HG03439 (cell line): Measurements from ENCODE around the gene ATP6V0E1.
"Not testable (repeated sequence)": the region's sequence is repeated elsewhere in the genome, so short reads cannot be mapped to it uniquely, and the experiment has no call there.

Source experiments
- ATAC-seq: cut with Tn5 transposase; IDR thresholded peaks from one replicate; pipeline ENCODE4 v1.9.1; 2021; ENCODE audit warnings: mild to moderate bottlenecking, moderate library complexity; ENCODE audit not compliant: unreplicated experiment

ATP6V0E1 gene

DNA sequence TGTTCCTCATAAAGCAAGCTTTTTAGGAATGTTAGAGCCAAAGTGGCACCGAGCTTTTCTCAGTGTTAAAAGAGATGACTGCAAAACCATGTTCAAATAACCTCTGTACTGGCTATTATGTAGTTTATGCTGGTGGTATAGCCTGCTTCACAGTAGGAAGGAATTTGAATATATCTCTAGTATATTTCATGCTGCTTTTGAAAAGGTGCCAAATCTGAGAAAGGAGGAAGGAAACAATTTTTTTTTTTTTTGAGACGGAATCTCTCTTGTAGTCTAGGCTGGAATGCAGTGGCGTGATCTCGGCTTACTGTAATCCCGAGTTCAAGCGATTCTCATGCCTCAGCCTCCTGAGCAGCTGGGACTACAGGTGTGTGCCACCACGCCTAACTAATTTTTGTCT, 86.1 kb downstream of the ATP6V0E1 start:
- no peak for ATAC-seq

GRCh38 chr5:173075137-173075843, 91.7 kb downstream of the ATP6V0E1 start:
- ATAC-seq, result no peak

DNA sequence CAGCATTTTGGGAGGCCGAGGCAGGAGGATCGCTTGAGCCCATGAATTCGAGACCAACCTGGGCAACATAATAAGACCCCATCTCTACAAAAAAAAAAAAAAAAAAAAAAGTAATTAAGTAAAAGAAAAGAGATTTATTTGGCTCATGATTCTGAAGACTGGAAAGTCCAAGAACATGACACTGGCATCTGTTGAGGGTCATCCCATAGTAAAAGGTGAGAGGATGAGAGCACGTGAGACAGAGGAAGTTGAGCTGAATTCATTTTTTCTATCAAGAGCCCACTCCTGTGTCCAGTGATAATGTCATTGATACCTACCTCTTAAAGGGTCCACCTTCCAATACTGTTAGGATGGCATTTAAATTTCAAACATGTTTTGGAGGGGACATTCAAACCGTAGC, 92.4 kb downstream of the ATP6V0E1 start:
- ATAC-seq, result no peak

DNA sequence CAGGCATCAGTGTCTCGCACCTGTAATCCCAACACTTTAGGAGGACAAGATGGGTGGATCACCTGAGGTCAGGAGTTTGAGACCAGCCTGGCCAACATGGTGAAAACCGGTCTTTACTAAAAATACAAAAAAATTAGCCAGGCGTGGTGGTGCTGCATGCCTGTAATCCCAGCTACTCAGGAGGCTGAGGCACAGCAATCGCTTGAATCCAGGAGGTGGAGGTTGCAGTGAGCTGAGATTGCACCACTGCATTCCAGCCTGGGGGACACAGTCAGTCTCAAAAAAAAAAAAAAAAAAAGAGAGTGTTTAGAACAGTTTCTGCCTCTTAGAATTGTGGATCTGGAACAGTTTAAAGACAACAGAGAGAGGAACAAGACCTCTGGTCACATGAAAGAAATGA, 92.9 kb downstream of the ATP6V0E1 start:
- not testable (repeated sequence) for ATAC-seq

DNA sequence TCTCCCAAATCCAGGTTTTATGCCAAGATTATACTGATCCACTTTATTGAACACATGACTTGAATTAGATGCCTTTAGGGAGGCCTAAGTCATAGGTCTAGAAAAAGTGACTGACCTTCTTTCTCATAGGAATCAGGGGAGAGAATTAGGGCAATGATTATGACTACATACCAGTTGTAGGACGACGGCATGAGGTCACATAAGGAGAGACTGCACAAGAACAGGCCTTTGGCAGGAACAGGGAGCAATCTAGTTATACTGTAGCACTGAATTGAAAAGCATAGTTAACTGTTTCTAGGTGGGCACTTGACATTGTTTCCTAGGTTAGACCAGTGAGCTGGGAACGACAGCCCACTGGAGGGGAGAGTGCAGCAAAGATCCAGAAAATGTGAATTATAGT, 95.3 kb downstream of the ATP6V0E1 start:
- ATAC-seq, result no peak
